Pons (tissue), 1 donor: Measurements from ENCODE around the gene C19orf25.

Experiments used
- DNase-seq: peaks from one replicate; pipeline ENCODE4 v3.0.0-alpha.2; 2016; ENCODE audit warnings: low spot score

C19orf25 gene

GRCh38 chr19:1496714-1497577 is 17.9 kb upstream of the C19orf25 start:
- DNase-seq: no peak

- DNase-seq: no peak
Measured at GRCh38 chr19:1495799-1496713, 17.0 kb upstream of the C19orf25 start.

GRCh38 chr19:1495051-1495798 is 16.2 kb upstream of the C19orf25 start:
- DNase-seq: no peak

GRCh38 chr19:1494115-1494815 is 15.2 kb upstream of the C19orf25 start:
- no peak for DNase-seq

GRCh38 chr19:1492474-1493006 is 13.5 kb upstream of the C19orf25 start:
- no peak for DNase-seq

- no peak for DNase-seq
Measured at GRCh38 chr19:1491849-1492170, 12.8 kb upstream of the C19orf25 start.

- DNase-seq: no peak
Measured at GRCh38 chr19:1491114-1491848, 12.3 kb upstream of the C19orf25 start, which contains the start of gene REEP6. Gene REEP6, plus strand, starts transcription at chr19:1491181. Its CDS starts 89 bp downstream, at chr19:1491270.

GRCh38 chr19:1490311-1491113 is 11.5 kb upstream of the C19orf25 start, which contains the start of gene PCSK4:
Gene PCSK4, minus strand, starts transcription at chr19:1490350. Its CDS starts 4 bp downstream, at chr19:1490346.
- DNase-seq: peak; percentile 99

GRCh38 chr19:1489463-1490310 is 10.7 kb upstream of the C19orf25 start:
- peak; percentile 26 for DNase-seq

GRCh38 chr19:1488282-1488601 is 9.2 kb upstream of the C19orf25 start:
- no peak for DNase-seq

- DNase-seq: no peak
Measured at GRCh38 chr19:1487576-1488281, 8.7 kb upstream of the C19orf25 start.

GRCh38 chr19:1486720-1487575 is 7.9 kb upstream of the C19orf25 start:
- DNase-seq: no peak

GRCh38 chr19:1483979-1484428 is 5.0 kb upstream of the C19orf25 start:
- DNase-seq: no peak

GRCh38 chr19:1483131-1483978 is 4.3 kb upstream of the C19orf25 start:
- DNase-seq: no peak

GRCh38 chr19:1482361-1483130 is 3.5 kb upstream of the C19orf25 start:
- DNase-seq: no peak
